SK-N-SH treated with all-trans-retinoic acid at 6 μM for 48 hours (cell line): Measurements from ENCODE around the gene PDAP1.

Experiments
- ATAC-seq: fragments of 200-7000 bp; cut with Tn5 transposase; 3 replicates; pipeline ENCODE4 v1.9.1; 2020; ENCODE audit warnings: mild to moderate bottlenecking, moderate library complexity
- ARNTL ChIP-seq: fragments of 450-650 bp; formaldehyde crosslinking; IDR thresholded peaks from 2 replicates; pipeline ENCODE4 v1.5.0; 2020; ENCODE audit warnings: low read depth, mild to moderate bottlenecking, moderate library complexity, borderline replicate concordance
- BACH2 ChIP-seq: fragments of 250-450 bp; sonication (Bioruptor Pico); IDR thresholded peaks from 2 replicates; pipeline ENCODE4 v1.9.0; 2021; ENCODE audit warnings: mild to moderate bottlenecking, borderline replicate concordance
- CREB5 ChIP-seq: fragments of 250-450 bp; sonication (Bioruptor Pico); IDR thresholded peaks from 2 replicates; pipeline ENCODE4 v1.5.1; 2020; ENCODE audit warnings: low read depth, mild to moderate bottlenecking, moderate library complexity
- CSDC2 ChIP-seq: fragments of 250-450 bp; sonication (Bioruptor Pico); IDR thresholded peaks from 2 replicates; pipeline ENCODE4 v1.5.0; 2020; ENCODE audit warnings: mild to moderate bottlenecking, moderate library complexity
- ESRRG ChIP-seq: fragments of 250-450 bp; sonication (Bioruptor Pico); IDR thresholded peaks from 2 replicates; pipeline ENCODE4 v1.6.1; 2021; ENCODE audit warnings: mild to moderate bottlenecking
- GLIS3 ChIP-seq: fragments of 250-450 bp; sonication (Bioruptor Pico); IDR thresholded peaks from 2 replicates; pipeline ENCODE4 v1.5.0; 2020; ENCODE audit warnings: mild to moderate bottlenecking, moderate library complexity
- ISL1 ChIP-seq: fragments of 250-450 bp; sonication (Bioruptor Pico); IDR thresholded peaks from 2 replicates; pipeline ENCODE4 v2.1.2; 2022; ENCODE audit warnings: mild to moderate bottlenecking, moderate library complexity
- OSR1 ChIP-seq: fragments of 250-450 bp; sonication (Bioruptor Pico); IDR thresholded peaks from 2 replicates; pipeline ENCODE4 v1.8.0; 2022; ENCODE audit warnings: moderate library complexity, mild to moderate bottlenecking, inconsistent platforms
- PPARA ChIP-seq: fragments of 250-450 bp; sonication (Bioruptor Pico); IDR thresholded peaks from 2 replicates; pipeline ENCODE4 v1.5.0; 2020; ENCODE audit warnings: mild to moderate bottlenecking, borderline replicate concordance
- RARB ChIP-seq: fragments of 250-450 bp; sonication (Bioruptor Pico); IDR thresholded peaks from 2 replicates; pipeline ENCODE4 v1.8.0; 2021; ENCODE audit warnings: mild to moderate bottlenecking, moderate library complexity
- SNAI2 ChIP-seq: fragments of 250-450 bp; sonication (Bioruptor Pico); IDR thresholded peaks from 2 replicates; pipeline ENCODE4 v1.5.0; 2020; ENCODE audit warnings: mild to moderate bottlenecking, moderate library complexity
- TCF4 ChIP-seq: fragments of 250-450 bp; sonication (Bioruptor Pico); IDR thresholded peaks from 2 replicates; pipeline ENCODE4 v1.8.0; 2021; ENCODE audit warnings: mild to moderate bottlenecking, moderate library complexity, borderline replicate concordance
- TOX ChIP-seq: fragments of 250-450 bp; sonication (Bioruptor Pico); IDR thresholded peaks from 2 replicates; pipeline ENCODE4 v1.8.0; 2021; ENCODE audit warnings: mild to moderate bottlenecking, moderate library complexity, borderline replicate concordance
- TSHZ2 ChIP-seq: fragments of 250-450 bp; sonication (Bioruptor Pico); IDR thresholded peaks from 2 replicates; pipeline ENCODE4 v1.5.0; 2020; ENCODE audit warnings: mild to moderate bottlenecking, moderate library complexity
- ZC3H10 ChIP-seq: fragments of 250-450 bp; sonication (Bioruptor Pico); IDR thresholded peaks from 2 replicates; pipeline ENCODE4 v1.5.1; 2021; ENCODE audit warnings: mild to moderate bottlenecking, moderate library complexity
- ZFP3 ChIP-seq: fragments of 250-450 bp; sonication (Bioruptor Pico); IDR thresholded peaks from 2 replicates; pipeline ENCODE4 v1.5.0; 2020; ENCODE audit warnings: mild to moderate bottlenecking, moderate library complexity
- ZFP30 ChIP-seq: fragments of 450-650 bp; formaldehyde crosslinking; IDR thresholded peaks from 2 replicates; pipeline ENCODE4 v1.5.0; 2022; ENCODE audit warnings: mild to moderate bottlenecking, moderate library complexity
- ZNF565 ChIP-seq: fragments of 450-650 bp; formaldehyde crosslinking; conservative IDR thresholded peaks from 2 replicates; pipeline ENCODE4 v1.5.0; 2020; ENCODE audit warnings: low read depth, mild to moderate bottlenecking, moderate library complexity
- ZNF70 ChIP-seq: fragments of 450-650 bp; formaldehyde crosslinking; IDR thresholded peaks from 2 replicates; pipeline ENCODE4 v1.5.0; 2020; ENCODE audit warnings: mild to moderate bottlenecking, moderate library complexity
- ZNF8 ChIP-seq: fragments of 450-650 bp; formaldehyde crosslinking; IDR thresholded peaks from 2 replicates; pipeline ENCODE4 v1.5.0; 2020; ENCODE audit warnings: mild to moderate bottlenecking, moderate library complexity
- TF ChIP-seq, protein P1 (sequence below): fragments of 250-450 bp; sonication (Bioruptor Pico); IDR thresholded peaks from 2 replicates; pipeline ENCODE4 v1.8.0; 2020; ENCODE audit warnings: mild to moderate bottlenecking, moderate library complexity, borderline replicate concordance
- TF ChIP-seq, protein P2 (sequence below): fragments of 250-450 bp; sonication (Bioruptor Pico); IDR thresholded peaks from 2 replicates; pipeline ENCODE4 v1.8.0; 2021; ENCODE audit warnings: low read depth, mild to moderate bottlenecking, moderate library complexity, borderline replicate concordance
- TF ChIP-seq, protein P3 (sequence below): fragments of 250-450 bp; sonication (Bioruptor Pico); IDR thresholded peaks from 2 replicates; pipeline ENCODE4 v1.5.1; 2021; ENCODE audit warnings: mild to moderate bottlenecking, moderate library complexity

The PDAP1 gene

DNA sequence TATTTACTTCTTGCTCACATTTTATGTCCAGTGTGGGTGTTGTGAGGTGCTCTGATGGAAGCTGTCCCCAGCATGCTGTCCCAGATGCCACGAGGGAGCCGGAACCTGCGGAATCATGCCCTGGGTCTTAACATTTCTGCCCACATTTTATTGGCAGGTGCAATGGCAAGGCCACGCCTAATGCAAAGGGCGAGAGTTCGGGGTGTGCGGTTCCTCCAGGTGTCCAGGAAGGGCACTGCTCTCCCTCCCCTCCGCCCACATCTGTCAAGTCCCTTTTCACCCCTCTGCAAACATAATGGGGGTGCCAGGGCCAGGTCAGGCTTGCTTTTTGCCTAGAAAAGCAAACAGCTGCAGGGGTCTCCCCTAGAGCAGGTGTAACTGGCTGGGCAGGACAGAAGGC lies 16.4 kb downstream of the PDAP1 start:
- ATAC-seq: no peak
- no peak for TF ChIP-seq PPARA (CRISPR knock-in tag)
- TF ChIP-seq ZNF8: no peak
- TF ChIP-seq CSDC2 (CRISPR knock-in tag): no peak
- TF ChIP-seq SNAI2 (CRISPR knock-in tag): no peak
- TF ChIP-seq ZNF70 (CRISPR knock-in tag): no peak
- no peak for TF ChIP-seq BACH2
- TF ChIP-seq OSR1 (CRISPR knock-in tag): no peak
- no peak for TF ChIP-seq GLIS3 (CRISPR knock-in tag)
- TF ChIP-seq ZC3H10 (CRISPR knock-in tag): no peak
- TF ChIP-seq ESRRG (CRISPR knock-in tag): no peak
- TF ChIP-seq TOX (CRISPR knock-in tag): no peak
- TF ChIP-seq TSHZ2 (CRISPR knock-in tag): no peak
- TF ChIP-seq ZFP30: no peak
- no peak for TF ChIP-seq TCF4 (CRISPR knock-in tag)
- TF ChIP-seq, protein P1, sequence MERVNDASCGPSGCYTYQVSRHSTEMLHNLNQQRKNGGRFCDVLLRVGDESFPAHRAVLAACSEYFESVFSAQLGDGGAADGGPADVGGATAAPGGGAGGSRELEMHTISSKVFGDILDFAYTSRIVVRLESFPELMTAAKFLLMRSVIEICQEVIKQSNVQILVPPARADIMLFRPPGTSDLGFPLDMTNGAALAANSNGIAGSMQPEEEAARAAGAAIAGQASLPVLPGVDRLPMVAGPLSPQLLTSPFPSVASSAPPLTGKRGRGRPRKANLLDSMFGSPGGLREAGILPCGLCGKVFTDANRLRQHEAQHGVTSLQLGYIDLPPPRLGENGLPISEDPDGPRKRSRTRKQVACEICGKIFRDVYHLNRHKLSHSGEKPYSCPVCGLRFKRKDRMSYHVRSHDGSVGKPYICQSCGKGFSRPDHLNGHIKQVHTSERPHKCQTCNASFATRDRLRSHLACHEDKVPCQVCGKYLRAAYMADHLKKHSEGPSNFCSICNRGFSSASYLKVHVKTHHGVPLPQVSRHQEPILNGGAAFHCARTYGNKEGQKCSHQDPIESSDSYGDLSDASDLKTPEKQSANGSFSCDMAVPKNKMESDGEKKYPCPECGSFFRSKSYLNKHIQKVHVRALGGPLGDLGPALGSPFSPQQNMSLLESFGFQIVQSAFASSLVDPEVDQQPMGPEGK (CRISPR knock-in tag): no peak
- TF ChIP-seq, protein P2, sequence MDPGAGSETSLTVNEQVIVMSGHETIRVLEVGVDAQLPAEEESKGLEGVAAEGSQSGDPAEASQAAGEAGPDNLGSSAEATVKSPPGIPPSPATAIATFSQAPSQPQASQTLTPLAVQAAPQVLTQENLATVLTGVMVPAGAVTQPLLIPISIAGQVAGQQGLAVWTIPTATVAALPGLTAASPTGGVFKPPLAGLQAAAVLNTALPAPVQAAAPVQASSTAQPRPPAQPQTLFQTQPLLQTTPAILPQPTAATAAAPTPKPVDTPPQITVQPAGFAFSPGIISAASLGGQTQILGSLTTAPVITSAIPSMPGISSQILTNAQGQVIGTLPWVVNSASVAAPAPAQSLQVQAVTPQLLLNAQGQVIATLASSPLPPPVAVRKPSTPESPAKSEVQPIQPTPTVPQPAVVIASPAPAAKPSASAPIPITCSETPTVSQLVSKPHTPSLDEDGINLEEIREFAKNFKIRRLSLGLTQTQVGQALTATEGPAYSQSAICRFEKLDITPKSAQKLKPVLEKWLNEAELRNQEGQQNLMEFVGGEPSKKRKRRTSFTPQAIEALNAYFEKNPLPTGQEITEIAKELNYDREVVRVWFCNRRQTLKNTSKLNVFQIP (CRISPR knock-in tag): no peak
- TF ChIP-seq ZNF565 (CRISPR knock-in tag): no peak

DNA sequence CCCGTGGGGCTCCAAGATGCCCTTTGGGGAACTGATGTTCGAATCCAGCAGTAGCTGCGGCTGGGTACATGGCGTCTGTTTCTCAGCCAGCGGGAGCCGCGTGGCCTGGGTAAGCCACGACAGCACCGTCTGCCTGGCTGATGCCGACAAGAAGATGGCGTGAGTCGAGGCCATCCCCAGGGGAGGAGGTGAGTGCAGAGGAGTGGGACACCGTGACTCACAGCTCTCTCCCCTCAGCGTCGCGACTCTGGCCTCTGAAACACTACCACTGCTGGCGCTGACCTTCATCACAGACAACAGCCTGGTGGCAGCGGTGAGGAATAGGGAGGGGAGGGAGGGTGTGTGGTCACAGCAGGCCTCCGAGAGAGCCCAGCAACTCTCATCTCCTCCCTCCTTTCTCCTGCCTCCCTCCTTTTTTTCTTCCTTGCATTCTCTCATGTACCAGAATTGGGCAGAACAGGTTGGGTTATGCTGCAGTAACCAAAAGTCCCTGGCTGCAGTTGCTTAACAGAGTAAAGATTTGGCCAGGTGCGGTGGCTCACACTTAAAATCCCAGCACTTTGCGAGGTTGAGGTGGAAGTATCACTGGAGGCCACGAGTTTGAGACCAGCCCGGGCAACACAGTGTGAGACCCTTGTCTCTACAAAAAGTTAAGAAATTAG lies 17.3 kb downstream of the PDAP1 start:
- TF ChIP-seq TOX (CRISPR knock-in tag) (no peak), BACH2 (no peak)
- TF ChIP-seq, protein P1 (CRISPR knock-in tag): no peak
- ATAC-seq: no peak

- ATAC-seq: no peak
- no peak for TF ChIP-seq ZC3H10 (CRISPR knock-in tag)
- TF ChIP-seq CSDC2 (CRISPR knock-in tag): no peak
- no peak for TF ChIP-seq TCF4 (CRISPR knock-in tag)
- TF ChIP-seq GLIS3 (CRISPR knock-in tag): no peak
- TF ChIP-seq ESRRG (CRISPR knock-in tag): no peak
- TF ChIP-seq SNAI2 (CRISPR knock-in tag): no peak
- TF ChIP-seq ISL1: no peak
Measured at GRCh38 chr7:99389772-99390171, 18.6 kb downstream of the PDAP1 start.

- no peak for ATAC-seq
- TF ChIP-seq, protein P3, sequence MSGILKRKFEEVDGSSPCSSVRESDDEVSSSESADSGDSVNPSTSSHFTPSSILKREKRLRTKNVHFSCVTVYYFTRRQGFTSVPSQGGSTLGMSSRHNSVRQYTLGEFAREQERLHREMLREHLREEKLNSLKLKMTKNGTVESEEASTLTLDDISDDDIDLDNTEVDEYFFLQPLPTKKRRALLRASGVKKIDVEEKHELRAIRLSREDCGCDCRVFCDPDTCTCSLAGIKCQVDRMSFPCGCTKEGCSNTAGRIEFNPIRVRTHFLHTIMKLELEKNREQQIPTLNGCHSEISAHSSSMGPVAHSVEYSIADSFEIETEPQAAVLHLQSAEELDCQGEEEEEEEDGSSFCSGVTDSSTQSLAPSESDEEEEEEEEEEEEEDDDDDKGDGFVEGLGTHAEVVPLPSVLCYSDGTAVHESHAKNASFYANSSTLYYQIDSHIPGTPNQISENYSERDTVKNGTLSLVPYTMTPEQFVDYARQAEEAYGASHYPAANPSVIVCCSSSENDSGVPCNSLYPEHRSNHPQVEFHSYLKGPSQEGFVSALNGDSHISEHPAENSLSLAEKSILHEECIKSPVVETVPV (CRISPR knock-in tag): no peak
- TF ChIP-seq RARB (CRISPR knock-in tag) (no peak), ZFP3 (CRISPR knock-in tag) (no peak), BACH2 (no peak), ARNTL (CRISPR knock-in tag) (no peak), CREB5 (CRISPR knock-in tag) (no peak), ZC3H10 (CRISPR knock-in tag) (no peak), TSHZ2 (CRISPR knock-in tag) (no peak)
Measured at GRCh38 chr7:99387912-99388311, 20.5 kb downstream of the PDAP1 start.
